GM18861 (cell line): ENCODE results near the gene PCDHGB3.
"Not testable (repeated sequence)": the region's sequence is repeated elsewhere in the genome, so short reads cannot be mapped to it uniquely, and the experiment has no call there.

Experiments used
- ATAC-seq: cut with Tn5 transposase; IDR thresholded peaks from one replicate; pipeline ENCODE4 v1.9.1; 2021; ENCODE audit not compliant: unreplicated experiment

PCDHGB3 gene

DNA sequence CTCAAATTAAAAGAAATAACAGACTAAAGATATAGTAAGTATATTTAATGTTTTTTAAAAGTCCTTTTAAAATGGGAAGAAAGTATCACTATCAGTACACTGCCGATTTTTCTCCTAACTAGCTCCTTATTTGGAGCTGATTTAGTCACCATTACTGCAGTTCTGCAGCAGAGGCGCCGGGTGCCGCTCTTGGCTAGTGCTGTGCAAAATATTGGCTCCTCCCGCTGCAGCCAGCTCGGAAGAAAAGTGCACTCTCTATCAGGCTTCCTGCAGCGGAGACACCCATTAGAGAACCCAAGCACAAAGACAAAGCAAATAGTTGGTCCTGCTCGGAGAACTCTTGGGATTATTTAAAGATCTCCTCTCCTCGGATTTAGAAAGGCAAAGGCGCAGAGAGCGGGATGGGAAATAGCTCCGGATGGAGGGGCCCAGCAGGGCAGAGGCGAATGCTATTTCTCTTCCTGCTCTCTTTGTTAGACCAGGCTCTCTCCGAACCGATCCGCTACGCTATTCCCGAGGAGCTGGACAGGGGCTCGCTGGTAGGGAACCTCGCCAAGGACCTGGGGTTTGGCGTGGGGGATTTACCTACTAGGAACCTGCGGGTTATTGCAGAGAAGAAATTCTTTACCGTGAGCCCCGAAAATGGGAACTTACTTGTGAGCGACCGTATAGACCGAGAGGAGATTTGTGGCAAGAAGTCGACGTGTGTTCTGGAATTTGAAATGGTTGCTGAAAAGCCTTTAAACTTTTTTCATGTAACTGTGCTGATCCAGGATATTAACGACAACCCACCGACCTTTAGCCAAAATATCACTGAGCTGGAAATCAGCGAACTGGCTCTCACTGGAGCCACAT is at the start of gene PCDHGB3:
Gene PCDHGB3, plus strand, starts transcription at position 249 of the 855 bp plus-strand sequence. Its CDS starts 153 bp downstream, at position 402.
- ATAC-seq = peak; percentile 92

DNA sequence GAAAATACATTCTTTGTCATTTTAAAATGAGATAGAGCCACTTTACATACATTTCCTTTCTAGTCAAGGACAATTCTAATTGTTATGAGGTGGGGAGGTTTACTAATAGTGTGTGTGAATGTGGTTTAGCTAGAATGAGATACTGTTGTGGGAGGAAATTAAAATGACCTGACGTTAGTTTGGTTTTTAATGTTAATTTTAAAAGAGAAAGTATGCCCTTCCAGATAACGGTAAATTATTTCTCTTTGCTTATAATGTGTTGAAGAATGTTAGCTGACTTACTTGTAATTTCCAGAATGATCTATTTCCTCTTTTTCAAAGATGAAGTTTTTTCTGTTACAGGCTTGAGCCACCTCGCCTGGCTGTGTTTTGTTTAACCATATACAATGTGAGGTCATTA is 47.8 kb upstream of the PCDHGB3 start:
- no peak for ATAC-seq

DNA sequence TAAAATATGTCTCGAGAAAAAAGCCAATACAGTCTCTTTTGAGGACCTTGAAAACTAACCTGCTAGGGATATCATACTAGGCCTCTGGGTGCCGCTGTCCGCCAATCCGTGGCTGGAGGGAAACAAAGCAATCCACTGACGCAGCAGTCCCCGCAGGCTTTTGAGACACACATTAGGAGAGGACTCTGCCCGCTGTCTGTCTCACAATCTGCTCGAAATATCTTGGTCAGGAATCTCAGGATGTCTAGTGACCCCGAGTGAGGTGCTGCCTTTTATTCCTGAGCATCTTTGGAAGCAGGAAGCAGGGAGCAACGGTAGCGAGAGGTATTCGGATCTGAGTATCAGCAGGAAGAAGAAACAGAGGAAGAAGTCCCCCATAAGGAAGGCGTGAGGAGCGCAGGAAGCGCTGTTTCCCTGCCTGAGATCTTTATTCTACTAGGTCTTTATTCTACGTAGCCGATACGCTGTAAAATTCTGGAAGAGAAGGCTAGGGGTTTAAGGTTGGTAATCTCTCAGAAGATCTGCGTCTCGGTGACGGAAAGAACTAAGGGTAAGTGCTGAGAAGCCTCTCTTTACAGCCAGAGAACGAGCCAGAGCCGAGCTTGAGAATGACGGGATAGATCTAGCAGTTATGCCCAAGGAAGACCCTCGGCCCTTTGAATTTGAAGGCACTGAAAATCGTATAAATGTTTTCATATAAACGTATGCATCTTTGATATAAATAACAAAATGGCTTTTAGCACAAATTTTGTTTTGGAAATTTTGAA is 43.8 kb upstream of the PCDHGB3 start:
- no peak for ATAC-seq

DNA sequence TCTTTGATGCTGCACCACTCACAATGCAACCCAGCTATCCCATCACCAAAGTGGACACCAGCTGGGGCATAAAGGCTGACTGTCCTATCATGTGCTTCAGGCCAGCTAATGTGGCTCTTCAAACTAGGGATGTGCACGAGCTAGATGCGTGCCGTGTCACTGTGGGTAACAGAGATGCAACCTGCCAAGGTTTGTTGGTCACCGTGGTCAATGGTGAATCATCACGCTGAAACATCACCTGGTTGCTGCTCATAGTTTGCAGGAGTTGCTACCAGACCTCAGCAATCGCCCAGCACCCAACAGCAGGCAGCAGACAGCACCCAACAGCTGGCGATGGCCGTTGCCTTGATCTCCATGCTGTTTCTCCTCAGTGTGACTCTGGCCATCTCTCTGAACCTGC is 41.8 kb upstream of the PCDHGB3 start:
- no peak for ATAC-seq

DNA sequence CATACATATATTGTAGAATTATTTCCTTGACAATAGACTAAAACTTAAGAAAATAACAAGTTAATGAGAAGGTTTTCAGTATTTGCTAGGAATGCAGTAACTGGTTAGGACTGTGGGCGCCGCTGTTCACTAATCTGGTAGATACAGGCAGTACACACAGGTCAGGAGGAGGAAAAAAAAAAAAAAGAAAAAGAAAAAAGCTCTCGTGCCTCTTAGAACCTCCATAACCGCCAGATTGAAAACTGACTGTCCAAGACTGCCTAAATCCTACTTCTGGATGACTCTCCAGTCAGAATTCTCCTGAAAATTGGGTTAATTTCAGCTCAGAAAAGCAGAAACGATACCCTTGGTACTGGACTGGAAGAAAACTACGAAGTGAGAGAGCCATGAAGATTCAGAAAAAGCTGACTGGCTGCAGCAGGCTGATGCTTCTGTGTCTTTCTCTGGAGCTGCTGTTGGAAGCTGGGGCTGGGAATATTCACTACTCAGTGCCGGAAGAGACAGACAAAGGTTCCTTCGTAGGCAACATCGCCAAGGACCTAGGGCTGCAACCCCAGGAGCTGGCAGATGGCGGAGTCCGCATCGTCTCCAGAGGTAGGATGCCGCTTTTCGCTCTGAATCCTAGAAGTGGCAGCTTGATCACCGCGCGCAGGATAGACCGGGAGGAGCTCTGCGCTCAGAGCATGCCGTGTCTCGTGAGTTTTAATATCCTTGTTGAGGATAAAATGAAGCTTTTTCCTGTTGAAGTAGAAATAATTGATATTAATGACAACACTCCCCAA is 39.6 kb upstream of the PCDHGB3 start, which contains the start of gene PCDHGA1:
Gene PCDHGA1, plus strand, starts transcription at position 216 of the 782 bp plus-strand sequence.
- ATAC-seq = no peak

DNA sequence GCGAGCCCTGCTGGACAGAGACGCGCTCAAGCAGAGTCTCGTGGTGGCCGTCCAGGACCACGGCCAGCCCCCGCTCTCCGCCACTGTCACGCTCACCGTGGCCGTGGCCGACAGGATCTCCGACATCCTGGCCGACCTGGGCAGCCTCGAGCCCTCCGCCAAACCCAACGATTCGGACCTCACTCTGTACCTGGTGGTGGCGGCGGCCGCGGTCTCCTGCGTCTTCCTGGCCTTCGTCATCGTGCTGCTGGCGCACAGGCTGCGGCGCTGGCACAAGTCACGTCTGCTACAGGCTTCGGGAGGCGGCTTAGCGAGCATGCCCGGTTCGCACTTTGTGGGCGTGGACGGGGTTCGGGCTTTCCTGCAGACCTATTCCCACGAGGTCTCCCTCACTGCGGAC is 37.5 kb upstream of the PCDHGB3 start:
- not testable (repeated sequence) for ATAC-seq

DNA sequence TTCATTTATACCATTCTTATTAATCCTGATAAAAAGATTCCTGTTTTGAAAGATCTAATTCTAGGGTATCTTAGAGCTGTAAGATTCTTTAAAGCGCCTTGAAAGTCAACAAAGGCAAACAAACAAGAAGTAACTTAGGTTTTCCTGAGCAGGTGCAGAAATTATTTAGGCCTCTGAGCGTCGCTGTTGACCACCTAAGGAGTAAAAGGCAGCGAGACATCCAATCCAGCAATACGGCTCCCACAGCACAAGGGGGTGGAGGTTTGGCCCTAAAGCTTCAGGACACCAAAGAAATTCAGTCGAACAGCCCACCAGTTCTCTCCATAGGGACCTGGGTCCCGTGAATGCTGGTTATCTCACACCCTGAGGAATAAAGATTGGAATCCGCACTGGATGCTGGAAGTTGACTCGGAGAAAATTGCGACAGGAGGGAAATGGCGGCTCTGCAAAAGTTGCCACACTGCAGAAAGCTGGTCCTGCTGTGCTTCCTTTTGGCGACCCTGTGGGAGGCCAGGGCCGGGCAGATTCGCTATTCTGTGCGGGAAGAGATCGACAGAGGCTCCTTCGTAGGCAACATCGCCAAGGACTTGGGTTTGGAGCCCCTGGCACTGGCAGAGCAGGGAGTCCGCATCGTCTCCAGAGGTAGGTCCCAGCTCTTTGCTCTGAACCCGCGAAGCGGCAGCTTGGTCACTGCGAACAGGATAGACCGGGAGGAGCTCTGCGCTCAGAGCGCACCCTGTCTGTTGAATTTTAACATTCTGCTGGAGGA is 31.3 kb upstream of the PCDHGB3 start, which contains the start of gene PCDHGA2:
Gene PCDHGA2, plus strand, starts transcription at position 223 of the 769 bp plus-strand sequence.
- ATAC-seq = no peak

GRCh38 chr5:141340781-141341354 is 29.2 kb upstream of the PCDHGB3 start:
- not testable (repeated sequence) for ATAC-seq

GRCh38 chr5:141342773-141343172 is 27.3 kb upstream of the PCDHGB3 start:
- ATAC-seq = no peak

DNA sequence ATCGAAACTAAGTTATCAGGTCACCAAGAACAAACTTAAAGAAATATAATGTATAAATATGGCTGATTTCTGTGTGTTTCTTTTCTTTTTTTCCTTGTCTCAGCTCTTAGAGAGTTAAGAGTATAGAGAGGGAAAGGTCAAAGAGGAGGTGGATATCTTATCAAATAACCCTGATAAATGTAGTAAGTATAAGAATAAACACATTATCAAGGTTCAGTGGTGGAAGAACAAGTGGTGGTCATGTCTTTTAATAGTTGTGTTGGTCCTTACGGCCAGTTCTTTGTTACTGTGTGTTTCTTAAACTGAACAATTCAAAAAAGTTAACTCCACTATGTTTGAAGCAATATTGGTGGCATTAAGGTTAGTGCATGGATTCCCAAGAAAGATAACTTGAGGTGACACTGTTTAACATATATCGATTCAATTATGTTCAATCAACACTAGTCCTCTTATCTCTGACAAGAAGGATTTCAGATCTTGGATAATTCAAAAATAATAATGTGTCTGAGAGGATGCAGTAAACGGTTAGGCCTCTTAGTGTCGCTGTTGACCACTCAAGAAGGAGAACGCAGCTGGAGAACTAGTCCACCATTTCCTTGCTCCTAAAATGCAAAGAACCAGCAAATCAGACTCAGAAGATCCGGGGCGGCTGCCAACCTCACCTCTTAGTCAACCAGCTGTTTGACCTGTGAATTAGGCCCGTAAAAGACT is 26.6 kb upstream of the PCDHGB3 start, which contains the start of gene PCDHGA3:
Gene PCDHGA3, plus strand, starts transcription at position 588 of the 711 bp plus-strand sequence. CDS start 205 bp downstream, outside the sequence.
- no peak for ATAC-seq

DNA sequence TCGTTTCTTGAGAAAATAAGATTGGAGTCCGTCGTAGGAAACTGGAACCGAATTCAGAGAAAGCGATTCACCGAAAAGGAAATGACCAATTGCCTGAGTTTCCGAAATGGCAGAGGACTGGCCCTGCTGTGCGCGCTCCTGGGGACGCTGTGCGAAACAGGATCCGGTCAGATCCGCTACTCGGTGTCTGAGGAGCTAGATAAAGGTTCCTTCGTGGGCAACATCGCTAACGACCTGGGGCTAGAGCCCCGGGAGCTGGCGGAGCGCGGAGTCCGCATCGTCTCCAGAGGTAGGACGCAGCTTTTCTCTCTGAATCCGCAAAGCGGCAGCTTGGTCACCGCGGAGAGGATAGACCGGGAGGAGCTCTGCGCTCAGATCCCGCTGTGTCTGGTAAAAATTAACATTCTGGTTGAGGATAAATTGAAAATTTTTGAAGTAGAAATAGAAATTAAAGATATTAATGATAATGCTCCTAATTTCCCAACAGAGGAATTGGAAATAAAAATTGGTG is 26.0 kb upstream of the PCDHGB3 start:
- no peak for ATAC-seq

GRCh38 chr5:141345327-141345726 is 24.7 kb upstream of the PCDHGB3 start:
- ATAC-seq = no peak

GRCh38 chr5:141346017-141346416 is 24.0 kb upstream of the PCDHGB3 start:
- not testable (repeated sequence) for ATAC-seq

- no peak for ATAC-seq
These were observed 20.0 kb upstream of the PCDHGB3 start, which contains the start of gene PCDHGB1 for GRCh38 chr5:141349917-141350619. PCDHGB1 (plus strand) TSS chr5:141350099; CDS start chr5:141350261, 162 bp downstream.

DNA sequence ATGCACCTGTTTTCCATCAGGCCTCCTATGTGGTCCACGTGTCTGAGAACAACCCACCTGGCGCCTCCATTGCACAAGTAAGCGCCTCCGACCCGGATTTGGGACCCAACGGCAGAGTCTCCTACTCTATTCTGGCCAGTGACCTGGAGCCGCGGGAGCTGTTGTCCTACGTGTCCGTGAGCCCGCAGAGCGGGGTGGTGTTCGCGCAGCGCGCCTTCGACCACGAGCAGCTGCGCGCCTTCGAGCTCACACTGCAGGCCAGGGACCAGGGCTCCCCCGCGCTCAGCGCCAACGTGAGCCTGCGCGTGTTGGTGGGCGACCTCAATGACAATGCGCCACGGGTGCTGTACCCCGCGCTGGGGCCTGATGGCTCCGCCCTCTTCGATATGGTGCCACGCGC is 18.5 kb upstream of the PCDHGB3 start:
- ATAC-seq = no peak

DNA sequence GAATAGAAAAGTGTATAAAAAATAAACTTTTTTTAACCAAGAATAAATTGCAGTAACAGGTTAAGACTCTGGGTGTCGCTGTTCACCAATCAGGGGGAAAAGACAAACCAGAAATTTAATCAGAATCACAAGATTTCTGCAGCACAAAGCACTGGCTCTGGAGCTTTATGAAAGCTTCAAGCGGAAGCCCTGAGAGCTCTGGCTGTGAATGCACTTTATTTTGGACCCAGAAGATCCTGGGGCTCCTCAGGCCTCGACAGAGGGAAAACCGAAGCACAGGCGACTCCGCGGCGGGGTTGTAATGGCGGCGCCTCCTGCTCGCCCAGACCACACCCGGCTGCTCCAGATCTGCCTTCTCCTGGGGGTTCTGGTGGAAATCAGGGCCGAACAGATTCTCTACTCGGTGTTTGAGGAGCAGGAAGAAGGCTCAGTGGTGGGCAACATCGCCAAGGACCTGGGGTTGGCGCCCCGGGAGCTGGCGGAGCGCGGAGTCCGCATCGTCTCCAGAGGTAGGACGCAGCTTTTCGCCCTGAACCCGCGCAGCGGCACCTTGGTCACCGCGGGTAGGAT is 15.1 kb upstream of the PCDHGB3 start, which contains the start of gene PCDHGA4:
Gene PCDHGA4, plus strand, starts transcription at position 122 of the 570 bp plus-strand sequence. Its CDS starts 87 bp downstream, at position 209.
- ATAC-seq = no peak

GRCh38 chr5:141355641-141356040 is 14.4 kb upstream of the PCDHGB3 start:
- no peak for ATAC-seq

DNA sequence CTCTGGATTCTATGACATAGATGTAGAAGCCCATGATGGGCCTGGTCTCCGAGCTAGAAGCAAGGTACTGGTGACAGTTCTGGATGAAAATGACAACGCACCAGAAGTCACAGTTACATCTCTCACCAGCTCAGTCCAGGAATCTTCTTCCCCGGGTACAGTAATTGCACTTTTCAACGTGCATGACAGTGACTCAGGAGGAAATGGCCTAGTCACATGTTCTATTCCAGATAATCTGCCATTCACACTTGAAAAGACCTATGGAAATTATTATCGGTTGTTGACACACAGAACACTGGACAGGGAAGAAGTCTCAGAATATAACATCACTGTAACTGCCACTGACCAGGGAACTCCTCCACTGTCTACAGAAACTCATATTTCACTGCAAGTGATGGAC is 13.9 kb upstream of the PCDHGB3 start:
- ATAC-seq = no peak
